Neural progenitor cell (in vitro differentiated cells): ENCODE results near the gene FCAR. TPM values are rescaled to one million over a fixed set of nuclear protein-coding genes. Genes with fewer than 3 reads are reported as not detected.
"Not testable (repeated sequence)": the region's sequence is repeated elsewhere in the genome, so short reads cannot be mapped to it uniquely, and the experiment has no call there.

Experiments
- DNase-seq: peaks from one replicate; pipeline ENCODE4 v3.0.0-alpha.2; 2016; ENCODE audit warnings: low spot score
- H2AFZ ChIP-seq: fragments of 200-600 bp; sonication (generic); replicated peaks from 2 replicates; pipeline ENCODE4 v1.6.1; 2016; ENCODE audit warnings: antibody characterized with exemption
- H3F3A ChIP-seq: fragments of 200-600 bp; sonication (generic); 2 replicates; pipeline ENCODE4 v1.6.1; 2016; ENCODE audit warnings: antibody characterized with exemption, low read depth
- H3K27ac ChIP-seq: fragments of 200-600 bp; sonication (generic); 2 replicates; pipeline ENCODE4 v1.5.1; 2016; ENCODE audit warnings: mild to moderate bottlenecking
- H3K27me3 ChIP-seq: fragments of 200-600 bp; sonication (generic); 2 replicates; pipeline ENCODE4 v1.6.1; 2016; ENCODE audit warnings: mild to moderate bottlenecking, moderate library complexity
- H3K36me3 ChIP-seq: fragments of 200-600 bp; sonication (generic); 2 replicates; pipeline ENCODE4 v1.5.1; 2016
- H3K4me1 ChIP-seq: fragments of 200-600 bp; sonication (generic); 2 replicates; pipeline ENCODE4 v1.6.1; 2016; ENCODE audit warnings: mixed run types
- H3K4me2 ChIP-seq: fragments of 200-600 bp; sonication (generic); 2 replicates; pipeline ENCODE4 v1.6.1; 2016
- H3K4me3 ChIP-seq: fragments of 200-600 bp; sonication (generic); 2 replicates; pipeline ENCODE4 v1.5.1; 2016
- H3K79me2 ChIP-seq: fragments of 200-600 bp; sonication (generic); 2 replicates; pipeline ENCODE4 v1.6.1; 2016; ENCODE audit warnings: low read depth
- H3K9ac ChIP-seq: fragments of 200-600 bp; sonication (generic); 2 replicates; pipeline ENCODE4 v1.6.1; 2016
- H3K9me3 ChIP-seq: fragments of 200-600 bp; sonication (generic); 2 replicates; pipeline ENCODE4 v1.5.1; 2016; ENCODE audit warnings: low read depth
- H4K20me1 ChIP-seq: fragments of 200-600 bp; sonication (generic); 2 replicates; pipeline ENCODE4 v1.6.1; 2016; ENCODE audit warnings: low read depth
- H3K27ac Mint-ChIP-seq: 3 replicates; pipeline ENCODE4 v1.8.0; 2021; ENCODE audit warnings: mixed read lengths
- H3K27me3 Mint-ChIP-seq: 2 replicates; pipeline ENCODE4 v1.8.0; 2022; ENCODE audit warnings: low read depth, mild to moderate bottlenecking, inconsistent platforms, moderate library complexity, mixed read lengths; ENCODE audit not compliant: insufficient read depth
- H3K36me3 Mint-ChIP-seq: 3 replicates; pipeline ENCODE4 v1.8.0; 2021; ENCODE audit warnings: mixed read lengths
- H3K4me1 Mint-ChIP-seq: 3 replicates; pipeline ENCODE4 v1.8.0; 2021; ENCODE audit warnings: mixed read lengths
- H3K4me3 Mint-ChIP-seq: 3 replicates; pipeline ENCODE4 v1.8.0; 2021; ENCODE audit warnings: mild to moderate bottlenecking, moderate library complexity, mixed read lengths
- H3K9me3 Mint-ChIP-seq: 3 replicates; pipeline ENCODE4 v1.8.0; 2020; ENCODE audit warnings: mixed read lengths
- CTCF ChIP-seq: fragments of 200-600 bp; sonication (generic); IDR thresholded peaks from 2 replicates; pipeline ENCODE4 v1.5.1; 2017; ENCODE audit warnings: antibody characterized with exemption, mild to moderate bottlenecking
- EZH2 ChIP-seq: fragments of 200-600 bp; sonication (generic); IDR thresholded peaks from 2 replicates; pipeline ENCODE4 v1.6.1; 2017; ENCODE audit warnings: antibody characterized with exemption, mild to moderate bottlenecking, moderate library complexity
- EZH2phosphoT487 ChIP-seq: fragments of 200-600 bp; sonication (generic); IDR thresholded peaks from 2 replicates; pipeline ENCODE4 v1.6.1; 2017; ENCODE audit warnings: antibody characterized with exemption
- small RNA-seq: library from RNA; depleted of rRNA; stranded (forward); fragments of <200 nt; gene quantifications from one replicate; pipeline ENCODE3, GENCODE V24; 2015
- total RNA-seq: library from RNA; depleted of rRNA; stranded (reverse); fragments of >200 nt; gene quantifications from 2 replicates; pipeline ENCODE4 v1.2.3, GENCODE V29; 2015; ENCODE audit warnings: low replicate concordance

FCAR gene
- total RNA-seq, 1 donor from 2014 or later, result not detected

DNA sequence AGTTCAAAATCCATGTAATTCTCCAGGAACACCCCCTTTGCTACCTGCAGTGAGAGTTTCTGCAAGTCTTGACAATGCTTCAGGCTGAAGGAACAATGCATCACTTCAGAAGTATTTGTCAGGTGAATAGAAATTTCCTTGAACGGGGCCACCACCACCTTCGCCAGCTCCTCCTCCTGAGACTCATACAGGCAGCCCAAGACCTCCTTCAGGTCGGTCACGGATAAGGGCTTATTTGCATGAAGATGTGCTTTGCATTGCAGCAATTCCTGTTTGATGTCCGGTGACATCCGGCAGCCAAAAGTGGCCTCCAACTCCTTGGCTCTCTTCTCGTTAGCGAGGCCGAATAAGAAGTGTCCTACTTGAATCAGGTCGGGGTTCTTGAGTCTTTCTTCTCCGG is 64.9 kb downstream of the FCAR start:
- H3K27ac Mint-ChIP-seq, result no peak overlapping the region
- no peak overlapping the region for H3K27ac ChIP-seq
- TF ChIP-seq EZH2phosphoT487 (no peak), CTCF (no peak), EZH2 (no peak)
- DNase-seq, result no peak
- H3K9me3 ChIP-seq, result no peaks in the 10 kb centered on the region
- H2AFZ ChIP-seq, result no peak overlapping the region
- H3K4me1 ChIP-seq, result no peaks in the 10 kb centered on the region
- no peaks in the 10 kb centered on the region for H3F3A ChIP-seq
- H3K4me1 Mint-ChIP-seq, result no peaks in the 10 kb centered on the region
- H3K4me2 ChIP-seq, result no peak overlapping the region
- H3K9me3 Mint-ChIP-seq, result peaks cover 5% of the 10 kb centered on the region
- H3K79me2 ChIP-seq, result no peaks in the 10 kb centered on the region
- H3K36me3 ChIP-seq, result no peaks in the 10 kb centered on the region
- H3K27me3 ChIP-seq, result no peaks in the 10 kb centered on the region
- H3K4me3 Mint-ChIP-seq, result no peak overlapping the region
- no peak overlapping the region for H3K4me3 ChIP-seq
- no peaks in the 10 kb centered on the region for H3K36me3 Mint-ChIP-seq
- H3K27me3 Mint-ChIP-seq, result peaks cover 6% of the 10 kb centered on the region
- H3K9ac ChIP-seq, result no peak overlapping the region
- H4K20me1 ChIP-seq, result no peaks in the 10 kb centered on the region

DNA sequence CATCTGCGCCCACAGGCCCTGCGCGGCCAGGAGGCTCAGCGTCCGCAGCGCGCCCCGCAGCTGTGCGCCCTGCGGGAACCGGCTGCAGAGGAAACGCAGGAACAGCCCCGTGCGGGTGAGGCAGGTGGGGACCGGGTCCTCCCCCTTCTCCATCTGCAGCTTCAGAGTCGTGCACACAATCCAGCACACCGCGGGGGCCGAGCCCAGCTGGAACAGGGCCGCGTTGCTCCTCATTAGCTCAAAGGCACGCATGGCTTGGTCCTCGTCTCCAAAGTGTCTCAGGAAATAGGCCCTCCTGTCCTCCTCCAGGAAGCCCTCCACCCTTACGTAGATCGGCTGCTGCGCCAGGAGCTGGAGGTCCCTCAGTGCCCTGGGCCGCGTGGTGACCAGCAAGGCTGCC is 65.5 kb downstream of the FCAR start:
- not testable (repeated sequence) for H3K9me3 Mint-ChIP-seq, H3K4me1 ChIP-seq, H2AFZ ChIP-seq, H3K27me3 Mint-ChIP-seq, H3K36me3 ChIP-seq, H3F3A ChIP-seq, H3K4me3 Mint-ChIP-seq, H3K27me3 ChIP-seq, DNase-seq, H3K9me3 ChIP-seq, H3K4me3 ChIP-seq, H3K27ac ChIP-seq, H4K20me1 ChIP-seq, H3K36me3 Mint-ChIP-seq, H3K4me2 ChIP-seq, H3K4me1 Mint-ChIP-seq, H3K27ac Mint-ChIP-seq, H3K79me2 ChIP-seq, H3K9ac ChIP-seq

Small RNAs within 50 kb of the gene (small RNA-seq; reads per million reads assigned to genes)
- not detected for gene RNU6-222P

Other genes with a start within 250 kb of the FCAR start
- not detected in 2 replicates for gene LILRB1, start 243.8 kb upstream of the FCAR start, total RNA-seq
- not detected in 2 replicates for gene LILRB4, start 211.2 kb upstream of the FCAR start, total RNA-seq
- not detected in 2 replicates for gene KIR3DL3, start 149.8 kb upstream of the FCAR start, total RNA-seq
- not detected in 2 replicates for gene KIR2DL3, start 135.7 kb upstream of the FCAR start, total RNA-seq
- not detected in 2 replicates for gene KIR2DL1, start 104.4 kb upstream of the FCAR start, total RNA-seq
- gene KIR2DL4, start 70.6 kb upstream of the FCAR start, total RNA-seq, result not detected in 2 replicates
- gene KIR3DL1, start 57.8 kb upstream of the FCAR start, total RNA-seq, result not detected in 2 replicates
- not detected in 2 replicates for gene KIR2DS4, start 41.6 kb upstream of the FCAR start, total RNA-seq
- gene KIR3DL2, start 23.8 kb upstream of the FCAR start, total RNA-seq, result not detected in 2 replicates
- not detected in 2 replicates for gene NCR1, start 31.9 kb downstream of the FCAR start, total RNA-seq
- 0.09 TPM in 1 of 2 replicates, not detected in the other for gene NLRP7, start 73.3 kb downstream of the FCAR start, total RNA-seq
- gene NLRP2, start 92.1 kb downstream of the FCAR start, total RNA-seq, result 75.5 and 115 TPM in 2 replicates
- gene GP6, start 164.0 kb downstream of the FCAR start, total RNA-seq, result not detected in 2 replicates
- gene RDH13, start 188.9 kb downstream of the FCAR start, total RNA-seq, result 9.0 and 9.4 TPM in 2 replicates
- 7.0 and 17.5 TPM in 2 replicates for gene EPS8L1, start 201.6 kb downstream of the FCAR start, total RNA-seq
- gene PPP1R12C, start 243.4 kb downstream of the FCAR start, total RNA-seq, result 21.8 and 62.7 TPM in 2 replicates